Kidney (tissue), 14 donors: ENCODE data around the gene PHF14. TPM values are rescaled to one million over a fixed set of nuclear protein-coding genes. Genes with fewer than 3 reads are reported as not detected.

Experiments used
- DNase-seq, 5 donors: peaks; one replicate each; pipeline ENCODE4 v3.0.0-alpha.2; 2013 to 2020
- FAIRE-seq: peaks from 2 replicates; lab custom pipeline; 2012; peaks lifted over from hg19 to GRCh38; lab: Jason Lieb, UNC
- H3K27ac ChIP-seq, 2 donors: one replicate each; pipeline ENCODE4 v1.7.0; 2013; ENCODE audit warnings: low read depth in 2 of 2, low read length in 2 of 2, inconsistent platforms in 1 of 2
- H3K27me3 ChIP-seq: one replicate; pipeline ENCODE4 v1.7.1; 2013; ENCODE audit warnings: low read length, inconsistent platforms; ENCODE audit not compliant: control insufficient read depth, insufficient read depth
- H3K36me3 ChIP-seq, 3 donors: one replicate each; pipeline versions ENCODE4 v1.7.0 to v1.7.1; 2013; ENCODE audit warnings: low read length in 3 of 3, control low read depth in 1 of 3, inconsistent platforms in 1 of 3; ENCODE audit not compliant: insufficient read depth in 3 of 3, control insufficient read depth in 2 of 3
- H3K4me1 ChIP-seq, 3 donors: one replicate each; pipeline versions ENCODE4 v1.7.0 to v1.7.1; 2013; ENCODE audit warnings: low read length in 3 of 3, inconsistent platforms in 1 of 3, low read depth in 1 of 3; ENCODE audit not compliant: control insufficient read depth in 2 of 3, insufficient read depth in 2 of 3
- H3K4me3 ChIP-seq, 3 donors: one replicate each; pipeline versions ENCODE4 v1.7.0 to v1.8.1; 2013; ENCODE audit warnings: low read length in 3 of 3, control low read depth in 1 of 3, inconsistent platforms in 1 of 3
- H3K9ac ChIP-seq, 3 donors: one replicate each; pipeline versions ENCODE4 v1.7.0 to v1.7.1; 2013; ENCODE audit warnings: low read length in 3 of 3, control low read depth in 1 of 3, inconsistent platforms in 1 of 3
- H3K9me3 ChIP-seq, 3 donors: one replicate each; pipeline versions ENCODE4 v1.7.0 to v1.7.1; 2013; ENCODE audit warnings: low read length in 3 of 3, control low read depth in 1 of 3, inconsistent platforms in 1 of 3; ENCODE audit not compliant: control insufficient read depth in 2 of 3, insufficient read depth in 1 of 3
- CTCF ChIP-seq: IDR thresholded peaks from 3 replicates; pipeline ENCODE4 v1.5.1; 2012; ENCODE audit warnings: mild to moderate bottlenecking, moderate library complexity, borderline replicate concordance; ENCODE audit not compliant: insufficient read depth; ENCODE audit errors: extremely low read depth
- intact Hi-C: fragments of 100-400 bp; cut with DNase I; formaldehyde crosslinking; loops from one replicate; pipeline ENCODE4 v1.11.1; 2022
- polyA plus RNA-seq: library from polyadenylated mRNA; stranded (reverse); fragments of 350-450 nt; fragmentation: Illumina TruSeq; extraction: RNeasy Lipid Tissue Mini Kit (QIAGEN cat#74804); gene quantifications from one replicate; pipeline ENCODE4 v1.2.3, GENCODE V29; 2014; ENCODE audit warnings: low read depth, low replicate concordance; ENCODE audit not compliant: insufficient read depth
- total RNA-seq: library from RNA; stranded (reverse); fragmentation: NEBNext Ultra II Directional; extraction: Animal tissue kit (Norgen Biotek cat#: 25700); gene quantifications from one replicate; pipeline ENCODE4 v1.2.1, GENCODE V29; 2021
- donor health status: control.
- donor health status: control.
- donor health status: control.
- donor health status: control.
- donor health status: control.
- donor health status: DM: yes; HTN: yes; CAD: no.
- donor health status: Normal renal cell carcinoma (clear cell type).

The PHF14 gene
- total and polyA plus RNA-seq, 2 donors from 2014 or later: 17.1 to 31.7 TPM

DNA sequence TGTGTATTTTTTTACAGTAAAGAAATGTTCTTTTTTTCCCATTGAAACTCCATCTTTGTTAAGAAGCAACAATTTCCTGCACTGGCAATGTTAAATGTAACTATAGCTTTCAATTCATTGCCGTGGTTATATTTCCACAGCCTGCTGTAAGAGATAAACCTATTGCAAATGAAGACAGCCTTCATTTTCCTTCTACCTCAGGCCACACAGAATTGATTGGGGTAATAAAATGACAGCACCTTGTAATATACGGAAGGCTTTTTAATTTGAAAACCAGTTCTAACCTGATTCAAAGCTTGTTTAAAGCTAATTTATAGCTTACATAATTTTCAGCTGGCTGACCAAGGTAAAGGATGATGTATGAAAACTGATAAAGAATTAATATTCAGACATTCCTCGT lies 161.9 kb downstream of the PHF14 start:
- no peaks in the 10 kb centered on the region for H3K27me3 ChIP-seq
- H3K27ac ChIP-seq: no peak overlapping the region
- DNase-seq (no peak), FAIRE-seq (no peak)
- TF ChIP-seq CTCF: no peak
- peaks cover 0 to 4% (median 0%) of the 10 kb centered on the region in 3 donors for H3K36me3 ChIP-seq
- H3K9me3 ChIP-seq: no peaks in the 10 kb centered on the region
- intact Hi-C loops: no loop called here
- H3K4me1 ChIP-seq: no peaks in the 10 kb centered on the region
- H3K9ac ChIP-seq: no peak overlapping the region
- no peak overlapping the region for H3K4me3 ChIP-seq

DNA sequence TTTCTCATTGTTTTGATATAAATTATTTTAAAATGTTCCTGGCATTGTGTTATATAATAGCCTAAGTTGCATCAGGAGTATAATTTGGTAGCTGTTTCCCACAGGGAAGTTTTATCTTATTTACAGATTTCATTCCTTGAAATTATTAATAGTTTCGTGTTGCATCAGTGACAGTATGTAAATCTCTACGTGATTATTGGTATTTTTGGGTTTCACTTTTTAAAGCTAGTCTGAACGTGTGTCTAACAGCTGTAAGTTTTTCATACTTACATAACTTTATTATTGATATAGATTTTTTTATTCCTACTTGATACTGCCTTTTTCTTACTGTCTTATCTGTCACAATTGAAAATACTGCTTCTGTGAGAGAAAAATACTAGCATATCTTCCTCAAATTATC lies 167.9 kb downstream of the PHF14 start:
- H3K9ac ChIP-seq: no peak overlapping the region
- TF ChIP-seq CTCF: no peak
- no peaks in the 10 kb centered on the region for H3K27me3 ChIP-seq
- FAIRE-seq (no peak), DNase-seq (no peak)
- intact Hi-C loops: no loop called here
- H3K27ac ChIP-seq: no peak overlapping the region
- H3K4me1 ChIP-seq: no peaks in the 10 kb centered on the region
- no peak overlapping the region for H3K4me3 ChIP-seq
- no peaks in the 10 kb centered on the region for H3K9me3 ChIP-seq
- no peaks in the 10 kb centered on the region for H3K36me3 ChIP-seq

DNA sequence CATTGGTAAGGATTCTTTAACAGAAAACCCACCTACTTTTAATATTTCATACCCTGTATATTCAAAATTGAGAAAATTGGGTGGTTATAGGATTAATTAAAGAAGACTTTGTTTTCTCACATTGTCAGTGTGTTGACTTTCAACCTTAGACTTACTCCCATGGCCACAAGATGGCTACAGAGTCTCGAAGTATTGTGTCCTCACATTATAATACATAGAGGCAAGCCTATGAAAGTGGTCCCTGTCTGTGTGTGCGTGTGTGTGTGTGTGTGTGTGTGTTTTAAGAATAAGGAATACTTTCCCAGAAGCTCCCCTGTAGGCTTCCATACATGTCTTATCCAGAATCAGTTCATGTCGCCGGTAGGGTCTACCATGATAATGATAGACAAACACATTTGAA lies 180.0 kb downstream of the PHF14 start:
- peak; percentile 10 for TF ChIP-seq CTCF
- intact Hi-C loops: no loop called here
- H3K9me3 ChIP-seq: no peaks in the 10 kb centered on the region
- no peak for DNase-seq
- H3K27ac ChIP-seq: no peak overlapping the region
- no peaks in the 10 kb centered on the region for H3K36me3 ChIP-seq
- FAIRE-seq: no peak
- no peaks in the 10 kb centered on the region for H3K27me3 ChIP-seq
- H3K4me3 ChIP-seq: no peak overlapping the region
- H3K4me1 ChIP-seq: no peaks in the 10 kb centered on the region
- no peak overlapping the region for H3K9ac ChIP-seq

- H3K4me3 ChIP-seq: no peak overlapping the region
- no peak for FAIRE-seq
- H3K27me3 ChIP-seq: no peaks in the 10 kb centered on the region
- no peak overlapping the region for H3K27ac ChIP-seq
- DNase-seq: no peak
- no peaks in the 10 kb centered on the region for H3K9me3 ChIP-seq
- intact Hi-C loops: no loop called here
- H3K9ac ChIP-seq: no peak overlapping the region
- H3K4me1 ChIP-seq: no peaks in the 10 kb centered on the region
- no peaks in the 10 kb centered on the region for H3K36me3 ChIP-seq
- TF ChIP-seq CTCF: no peak
Measured at GRCh38 chr7:11155883-11156282, 182.2 kb downstream of the PHF14 start.
